DND-41 (cell line): ENCODE results near the gene PTOV1.

ENCODE experiments used
- CTCF ChIP-seq: IDR thresholded peaks from 2 replicates; pipeline ENCODE4 v1.5.1; 2012; ENCODE audit warnings: borderline replicate concordance, low read length, moderate library complexity, mild to moderate bottlenecking; ENCODE audit not compliant: poor library complexity, severe bottlenecking; ENCODE audit errors: extremely low read depth
- EZH2 ChIP-seq: IDR thresholded peaks from 3 replicates; pipeline ENCODE4 v1.6.1; 2012; ENCODE audit warnings: borderline replicate concordance, low read depth, mild to moderate bottlenecking, moderate library complexity, low read length, inconsistent platforms; ENCODE audit not compliant: severe bottlenecking

GRCh38 chr19:49872245-49873128, 21.5 kb downstream of the PTOV1 start:
- TF ChIP-seq EZH2 (no peak), CTCF (no peak)
